GM10266 (cell line): ENCODE measurements around the gene CASP6.

Experiments used
- DNase-seq: peaks from one replicate; pipeline ENCODE4 v3.0.0; 2012; ENCODE audit errors: extremely low spot score
- CTCF ChIP-seq: IDR thresholded peaks from 2 replicates; pipeline ENCODE4 v1.5.1; 2012; ENCODE audit warnings: mild to moderate bottlenecking, low read depth; ENCODE audit not compliant: control insufficient read depth, insufficient read depth; ENCODE audit errors: missing control alignments

The CASP6 gene

GRCh38 chr4:109676886-109677285 is 26.4 kb downstream of the CASP6 start:
- peak; percentile 14 for TF ChIP-seq CTCF
- DNase-seq = no peak

- no peak for TF ChIP-seq CTCF
- no peak for DNase-seq
Measured at GRCh38 chr4:109675843-109676242, 27.4 kb downstream of the CASP6 start.

- no peak for TF ChIP-seq CTCF
- DNase-seq = no peak
Measured at GRCh38 chr4:109675181-109675580, 28.1 kb downstream of the CASP6 start.

GRCh38 chr4:109673303-109673702 is 29.9 kb downstream of the CASP6 start:
- TF ChIP-seq CTCF = no peak
- DNase-seq = no peak

GRCh38 chr4:109672169-109672930 is 30.9 kb downstream of the CASP6 start:
- TF ChIP-seq CTCF = no peak
- DNase-seq = no peak

GRCh38 chr4:109671350-109671749 is 31.9 kb downstream of the CASP6 start:
- TF ChIP-seq CTCF = no peak
- DNase-seq = no peak

GRCh38 chr4:109665783-109666485 is 37.3 kb downstream of the CASP6 start:
- no peak for DNase-seq

More at GRCh38 chr4:109665783-109666485, 37.3 kb downstream of the CASP6 start:
- TF ChIP-seq CTCF = no peak
